ENCODE measurements around the gene NEU2.

Gene NEU2

GRCh38 chr2:233032551-233033320 is at the start of gene NEU2:
TSS of gene NEU2 (plus strand) at chr2:233032672. CDS start at chr2:233032672, 0 bp downstream.
- no peak for DNase-seq
- H3K4me1 Mint-ChIP-seq: no peaks in the 10 kb centered on the region
- H3K27ac Mint-ChIP-seq: peak within 1 kb of the TSS; percentile 15 to 69
- ATAC-seq: no peak
- no peaks in the 10 kb centered on the region for H3K27me3 Mint-ChIP-seq
- no peak within 1 kb of the TSS for H3K4me3 Mint-ChIP-seq
- no peaks in the 10 kb centered on the region for H3K9me3 Mint-ChIP-seq

GRCh38 chr2:232982926-232983668 is 49.4 kb upstream of the NEU2 start:
- H3K9me3 Mint-ChIP-seq: peaks cover 6 to 10% of the 10 kb centered on the region in 2 donors
- peak overlapping the region in 1 of 2 donors; percentile 71 for H3K27ac Mint-ChIP-seq

GRCh38 chr2:232983669-232984140 is 48.8 kb upstream of the NEU2 start:
- peaks cover 8% of the 10 kb centered on the region for H3K4me1 Mint-ChIP-seq
- peaks cover 6 to 10% of the 10 kb centered on the region in 2 donors for H3K9me3 Mint-ChIP-seq
- no peak for DNase-seq
- ATAC-seq: no peak
- H3K27me3 Mint-ChIP-seq: peaks cover 16% of the 10 kb centered on the region
- no peak overlapping the region for H3K27ac Mint-ChIP-seq
- no peak overlapping the region for H3K4me3 Mint-ChIP-seq

More at GRCh38 chr2:232982926-232983668, 49.4 kb upstream of the NEU2 start:
- Mint-ChIP-seq H3K27me3 (peaks cover 16% of the 10 kb centered on the region), H3K4me3 (no peak overlapping the region), H3K4me1 (peaks cover 8% of the 10 kb centered on the region)
- DNase-seq (no peak), ATAC-seq (no peak)

- Mint-ChIP-seq H3K27me3 (peaks cover 16% of the 10 kb centered on the region), H3K4me3 (no peak overlapping the region), H3K9me3 (peaks cover 6 to 10% of the 10 kb centered on the region in 2 donors), H3K27ac (no peak overlapping the region), H3K4me1 (peaks cover 8% of the 10 kb centered on the region)
- DNase-seq (no peak), ATAC-seq (no peak)
These were observed 47.8 kb upstream of the NEU2 start for GRCh38 chr2:232984451-232985207.

- ATAC-seq: no peak
- H3K27ac Mint-ChIP-seq: no peak overlapping the region
- peaks cover 16% of the 10 kb centered on the region for H3K27me3 Mint-ChIP-seq
- DNase-seq: no peak
- H3K4me1 Mint-ChIP-seq: peaks cover 8% of the 10 kb centered on the region
- peaks cover 6 to 10% of the 10 kb centered on the region in 2 donors for H3K9me3 Mint-ChIP-seq
- no peak overlapping the region for H3K4me3 Mint-ChIP-seq
These were observed 46.3 kb upstream of the NEU2 start for GRCh38 chr2:232986155-232986554.

- Mint-ChIP-seq H3K27me3 (no peaks in the 10 kb centered on the region), H3K4me1 (no peaks in the 10 kb centered on the region), H3K9me3 (no peaks in the 10 kb centered on the region), H3K27ac (no peak overlapping the region), H3K4me3 (no peak overlapping the region)
- no peak for ATAC-seq
- DNase-seq: no peak
These were observed 39.1 kb upstream of the NEU2 start for GRCh38 chr2:232993231-232993821.

- no peaks in the 10 kb centered on the region for H3K27me3 Mint-ChIP-seq
- H3K27ac Mint-ChIP-seq: no peak overlapping the region
- no peaks in the 10 kb centered on the region for H3K9me3 Mint-ChIP-seq
- H3K4me3 Mint-ChIP-seq: no peak overlapping the region
- no peak for DNase-seq
- ATAC-seq: no peak
- H3K4me1 Mint-ChIP-seq: no peaks in the 10 kb centered on the region
These were observed 38.0 kb upstream of the NEU2 start for GRCh38 chr2:232994446-232994845.

GRCh38 chr2:232997749-232998665 is 34.5 kb upstream of the NEU2 start:
- Mint-ChIP-seq H3K4me3 (no peak overlapping the region), H3K9me3 (no peaks in the 10 kb centered on the region), H3K27me3 (no peaks in the 10 kb centered on the region), H3K4me1 (no peaks in the 10 kb centered on the region), H3K27ac (no peak overlapping the region)
- no peak for DNase-seq
- no peak for ATAC-seq

- no peak overlapping the region for H3K4me3 Mint-ChIP-seq
- no peak for DNase-seq
- H3K27ac Mint-ChIP-seq: no peak overlapping the region
- no peaks in the 10 kb centered on the region for H3K27me3 Mint-ChIP-seq
- ATAC-seq: no peak
- H3K4me1 Mint-ChIP-seq: no peaks in the 10 kb centered on the region
- H3K9me3 Mint-ChIP-seq: no peaks in the 10 kb centered on the region
These were observed 33.8 kb upstream of the NEU2 start for GRCh38 chr2:232998666-232998985.

GRCh38 chr2:232999354-232999753 is 33.1 kb upstream of the NEU2 start:
- Mint-ChIP-seq H3K9me3 (no peaks in the 10 kb centered on the region), H3K27ac (no peak overlapping the region), H3K27me3 (peaks cover 4% of the 10 kb centered on the region), H3K4me1 (no peaks in the 10 kb centered on the region), H3K4me3 (no peak overlapping the region)
- ATAC-seq (no peak), DNase-seq (no peak)

- Mint-ChIP-seq H3K27me3 (peaks cover 5% of the 10 kb centered on the region), H3K9me3 (no peaks in the 10 kb centered on the region), H3K4me1 (no peaks in the 10 kb centered on the region), H3K27ac (no peak overlapping the region), H3K4me3 (no peak overlapping the region)
- no peak for ATAC-seq
- no peak for DNase-seq
These were observed 31.4 kb upstream of the NEU2 start for GRCh38 chr2:233000886-233001750.

GRCh38 chr2:233002829-233003657 is 29.4 kb upstream of the NEU2 start:
- H3K9me3 Mint-ChIP-seq: no peaks in the 10 kb centered on the region
- peaks cover 5% of the 10 kb centered on the region for H3K27me3 Mint-ChIP-seq
- DNase-seq (no peak), ATAC-seq (no peak)
- no peaks in the 10 kb centered on the region for H3K4me1 Mint-ChIP-seq
- peak overlapping the region in 1 of 2 donors; percentile 72 for H3K27ac Mint-ChIP-seq
- H3K4me3 Mint-ChIP-seq: no peak overlapping the region

Measured in stimulated activated naive CD8-positive, alpha-beta T cell treated with anti-CD3 and anti-CD28 coated beads, Interleukin-15, amount 100 ng/mL, for 72 hours (primary cell).